H4 (cell line): Measurements from ENCODE around the gene LGALS13. TPM values are rescaled to one million over a fixed set of nuclear protein-coding genes. Genes with fewer than 3 reads are reported as not detected.
"Not testable (repeated sequence)": the region's sequence is repeated elsewhere in the genome, so short reads cannot be mapped to it uniquely, and the experiment has no call there.

Source experiments
- DNase-seq: peaks from one replicate; pipeline ENCODE4 v3.0.0-alpha.2; 2015; ENCODE audit warnings: low spot score
- total RNA-seq: library from RNA; depleted of rRNA; stranded (reverse); fragments of >200 nt; shearing (Covaris generic); gene quantifications from 2 replicates; pipeline ENCODE4 v1.2.3, GENCODE V29; 2014; rRNA removed

The LGALS13 gene
- total RNA-seq, 1 experiment from 2014 or later, result not detected

DNA sequence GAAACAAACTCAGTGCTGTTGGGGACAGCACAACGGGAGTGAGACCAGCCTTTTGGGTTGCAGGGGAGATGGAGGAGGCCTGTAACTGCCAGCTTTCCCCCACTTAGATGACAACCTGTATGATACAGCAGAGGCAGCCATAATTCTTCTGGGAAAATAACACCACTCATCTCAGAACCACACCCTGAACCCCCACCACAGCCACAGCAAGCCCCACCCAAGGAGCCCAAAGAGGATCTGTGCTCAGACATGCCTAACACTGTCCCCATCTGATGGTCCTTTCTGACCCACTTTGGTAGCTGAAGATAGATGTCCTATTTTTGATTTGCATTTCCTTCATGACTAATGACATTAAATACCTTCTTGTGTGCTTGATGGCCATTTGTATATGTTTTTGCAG, 15.4 kb downstream of the LGALS13 start:
- no peak for DNase-seq

DNA sequence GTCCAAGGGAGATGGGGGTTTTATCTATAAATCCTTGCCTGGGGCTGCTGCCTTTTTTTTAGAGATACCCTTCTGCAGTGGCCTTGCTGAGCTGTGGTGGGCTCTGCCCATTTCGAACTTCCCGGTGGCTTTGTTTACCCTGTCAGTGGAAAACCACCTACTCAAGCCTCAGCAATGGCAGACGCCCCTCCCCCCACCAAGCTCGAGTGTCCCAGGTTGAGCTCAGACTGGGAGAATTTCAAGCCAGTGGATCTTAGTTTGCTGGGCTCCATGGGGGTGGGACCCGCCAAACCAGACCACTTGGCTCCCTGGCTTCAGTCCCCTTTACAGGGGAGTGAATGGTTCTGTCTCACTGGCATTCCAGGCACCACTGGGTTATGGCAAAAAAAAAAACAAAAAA, 21.6 kb downstream of the LGALS13 start:
- DNase-seq, result no peak

DNA sequence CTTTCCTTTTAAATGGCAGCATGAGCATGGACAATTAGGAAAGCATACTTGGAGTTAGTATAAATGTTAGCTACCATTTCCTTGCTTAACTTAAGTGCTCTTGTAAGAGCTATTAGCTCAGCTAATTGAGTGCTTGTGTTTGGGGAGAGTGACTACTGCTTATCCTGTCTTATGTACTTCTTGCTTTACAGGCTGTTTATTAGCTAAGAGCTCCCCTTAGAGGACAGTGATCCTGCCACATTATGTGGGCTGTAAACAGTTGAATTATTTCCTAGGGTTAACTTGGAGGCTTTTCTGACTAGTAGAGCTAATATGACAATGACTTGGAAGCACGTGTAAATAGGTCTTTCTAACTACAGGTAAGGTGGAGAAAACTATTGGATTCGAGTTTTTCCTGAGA, 25.3 kb downstream of the LGALS13 start:
- DNase-seq, result not testable (repeated sequence)

DNA sequence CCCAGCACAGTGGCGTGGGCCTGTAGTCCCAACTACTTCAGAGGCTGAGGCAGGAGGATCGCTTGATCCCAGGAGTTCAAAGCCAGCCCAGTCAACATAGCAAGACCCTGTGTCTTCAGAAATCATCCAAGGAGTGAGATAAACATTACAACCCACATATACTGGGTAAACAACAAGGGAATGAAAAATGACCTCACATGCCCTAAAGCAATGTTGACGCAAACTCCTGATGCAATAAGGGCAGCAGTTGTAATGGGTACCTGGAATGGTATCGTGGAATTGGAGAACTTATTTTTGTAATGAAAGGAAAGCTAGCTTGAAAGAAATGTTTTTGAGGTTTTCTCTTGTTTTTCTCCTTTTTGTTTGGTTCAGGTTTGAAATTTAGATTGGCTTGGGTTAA, 28.9 kb downstream of the LGALS13 start:
- peak; percentile 3 for DNase-seq

DNA sequence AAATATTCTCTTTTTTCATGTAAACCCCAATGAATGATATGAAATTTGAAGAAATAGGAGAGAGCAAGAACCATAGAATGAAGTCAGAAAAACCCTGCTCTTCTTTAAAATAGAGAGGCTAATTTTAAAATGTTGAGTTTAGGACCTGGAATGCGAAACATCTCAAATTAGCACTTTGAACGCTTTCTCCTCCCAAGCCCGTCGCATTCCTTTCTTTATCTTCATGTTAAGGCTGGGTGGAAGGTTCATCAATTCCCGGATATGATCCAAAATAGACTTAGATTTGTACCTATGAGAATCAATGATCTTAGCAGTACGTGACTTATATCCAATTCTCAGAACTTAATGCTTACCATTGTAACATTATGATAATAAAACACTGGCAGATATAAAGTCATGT, 29.3 kb downstream of the LGALS13 start:
- DNase-seq, result no peak

DNA sequence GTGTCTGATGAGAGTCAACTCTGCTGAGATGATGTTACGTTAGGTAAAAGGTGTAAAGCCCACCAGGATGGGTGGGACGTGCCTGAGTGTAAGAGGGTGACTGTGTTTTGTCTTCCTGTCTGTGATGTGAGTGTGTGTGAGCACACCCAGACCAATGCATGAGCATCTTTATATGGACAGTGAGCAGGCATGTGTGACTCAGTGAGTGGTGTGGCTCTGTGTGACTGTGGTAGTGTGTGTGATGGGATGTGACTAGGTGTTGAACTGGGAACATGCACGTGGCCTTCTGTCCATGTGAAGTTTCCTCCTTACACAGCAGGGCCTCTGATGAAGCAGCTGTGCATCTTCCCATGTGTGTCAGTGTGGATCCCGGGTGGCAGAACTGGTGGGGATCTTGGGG, 35.6 kb downstream of the LGALS13 start:
- DNase-seq, result no peak

DNA sequence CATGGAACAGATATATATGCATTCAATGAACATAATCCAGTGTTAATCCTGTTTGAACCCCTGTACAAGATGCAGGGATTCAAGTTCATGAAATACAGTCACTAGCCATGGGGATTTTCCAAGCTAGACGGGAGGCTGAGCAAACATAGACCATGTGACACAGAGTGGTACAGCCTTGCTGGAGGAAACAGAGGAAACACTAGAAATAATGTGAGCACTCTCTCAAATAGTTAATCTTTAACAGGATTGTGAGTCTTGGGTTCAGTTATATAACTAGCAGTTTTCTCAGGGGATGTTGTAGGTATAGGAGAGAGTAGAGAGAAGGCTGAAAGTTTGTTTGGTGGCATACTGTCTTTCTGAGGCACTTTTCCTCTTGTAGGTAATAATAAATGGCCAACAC, 39.4 kb downstream of the LGALS13 start:
- no peak for DNase-seq

DNA sequence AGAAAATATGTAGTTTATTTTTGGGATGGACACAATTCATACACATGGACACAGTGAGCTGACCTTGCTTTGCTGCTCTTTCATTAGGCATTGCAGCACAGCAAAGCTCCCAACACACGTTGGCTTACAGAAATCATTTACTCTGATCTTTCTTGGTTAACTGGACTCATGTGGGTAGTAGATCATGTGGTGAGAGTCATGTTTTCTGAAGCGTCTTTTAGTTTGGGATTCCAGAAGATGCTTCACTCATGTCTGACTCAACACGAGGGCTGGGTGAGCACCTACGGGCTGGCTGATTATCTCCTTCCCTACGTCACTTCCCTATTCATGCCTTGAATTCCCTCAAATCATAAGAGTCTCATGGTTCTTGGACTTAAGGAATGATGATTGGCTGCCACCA, 41.3 kb downstream of the LGALS13 start:
- DNase-seq, result no peak

DNA sequence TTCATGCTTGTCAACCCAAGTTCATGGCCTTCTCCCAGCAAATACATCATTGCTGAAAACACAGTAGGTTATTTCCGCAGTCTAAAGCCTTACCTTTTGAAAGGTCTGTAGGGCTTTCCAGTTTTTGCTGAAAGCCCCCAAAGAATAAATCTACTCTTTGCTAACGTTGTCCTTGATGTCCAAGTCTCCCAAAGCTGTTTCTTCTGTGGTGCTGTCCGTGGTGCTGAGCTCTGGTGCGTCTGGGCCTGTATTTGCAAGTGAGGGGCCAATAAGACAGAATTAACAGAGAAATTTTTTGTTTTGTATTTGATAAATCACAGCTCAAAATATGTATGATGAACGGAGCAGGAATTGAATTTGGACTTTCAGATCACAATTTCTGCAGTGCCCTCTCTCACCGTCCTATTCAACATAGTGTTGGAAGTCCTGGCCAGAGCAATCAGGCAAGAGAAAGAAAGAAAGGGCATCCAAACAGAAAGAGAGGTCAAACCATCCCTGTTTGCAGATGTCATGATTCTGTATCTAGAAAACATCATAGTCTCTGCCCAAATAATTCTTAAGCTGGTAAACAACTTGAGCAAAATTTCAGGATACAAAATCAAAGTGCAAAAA, 43.6 kb downstream of the LGALS13 start:
- DNase-seq, result no peak

DNA sequence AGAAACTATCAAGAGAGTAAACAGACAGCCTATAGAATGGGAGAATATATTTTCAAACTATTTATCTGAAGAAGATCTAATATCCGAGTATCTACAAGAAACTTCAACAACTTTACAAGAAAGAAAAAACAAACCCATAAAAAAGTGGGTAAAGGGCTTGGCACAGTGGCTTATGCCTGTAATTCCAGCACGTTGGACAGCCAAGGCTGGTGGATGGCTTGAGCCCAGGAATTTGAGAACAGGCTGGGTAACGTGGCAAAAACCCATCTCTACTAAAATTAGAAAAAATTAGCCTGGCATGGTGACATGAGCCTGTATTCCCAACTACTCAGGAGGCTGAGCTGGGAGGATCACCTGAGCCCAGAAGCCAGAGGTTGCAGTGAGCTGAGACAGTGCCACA, 45.6 kb downstream of the LGALS13 start:
- no peak for DNase-seq

DNA sequence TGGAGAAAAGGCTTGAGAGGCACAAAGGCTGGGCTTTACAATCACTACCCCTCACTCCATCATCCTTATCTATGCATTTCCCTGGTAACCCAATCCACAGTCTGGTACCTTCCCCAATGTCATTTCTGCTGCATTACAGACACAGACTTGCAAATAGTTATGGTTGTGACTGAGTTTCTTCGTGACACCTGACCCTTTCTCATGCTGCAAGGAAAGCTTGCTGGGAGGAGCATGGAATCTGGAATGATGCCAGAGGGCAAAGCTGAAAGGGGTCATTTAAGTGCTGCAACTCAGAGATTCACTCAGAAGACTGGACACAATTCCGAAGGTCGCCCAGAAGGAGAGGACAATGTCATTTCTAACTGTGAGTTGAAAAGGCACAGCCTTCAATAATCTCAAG, 53.3 kb downstream of the LGALS13 start, which contains the start of gene LGALS16:
TSS of gene LGALS16 (plus strand) at position 301 of the 400 bp plus-strand sequence. CDS start at position 350, 49 bp downstream.
- DNase-seq, result no peak

Other genes starting within 250 kb of the LGALS13 start
- gene PAF1, start 211.4 kb upstream of the LGALS13 start, total RNA-seq, result 40.8 and 62.0 TPM in 2 replicates
- 26.7 and 58.5 TPM in 2 replicates for gene MED29, start 211.1 kb upstream of the LGALS13 start, total RNA-seq
- 4.0 and 5.7 TPM in 2 replicates for gene ZFP36, start 195.7 kb upstream of the LGALS13 start, total RNA-seq
- 5.3 and 7.1 TPM in 2 replicates for gene PLEKHG2, start 189.9 kb upstream of the LGALS13 start, total RNA-seq
- 8.0 and 83.0 TPM in 2 replicates for gene RPS16, start 166.6 kb upstream of the LGALS13 start, total RNA-seq
- gene SUPT5H, start 156.9 kb upstream of the LGALS13 start, total RNA-seq, result 70.1 and 75.0 TPM in 2 replicates
- 91.9 and 122 TPM in 2 replicates for gene TIMM50, start 121.7 kb upstream of the LGALS13 start, total RNA-seq
- gene DLL3, start 103.6 kb upstream of the LGALS13 start, total RNA-seq, result 2.0 and 2.2 TPM in 2 replicates
- gene SELENOV, start 87.4 kb upstream of the LGALS13 start, total RNA-seq, result not detected in 2 replicates
- gene EID2B, start 69.7 kb upstream of the LGALS13 start, total RNA-seq, result 3.2 and 3.3 TPM in 2 replicates
- 10.8 and 11.5 TPM in 2 replicates for gene EID2, start 62.4 kb upstream of the LGALS13 start, total RNA-seq
- not detected in 2 replicates for gene LGALS16, start 53.4 kb downstream of the LGALS13 start, total RNA-seq
- gene LGALS14, start 102.0 kb downstream of the LGALS13 start, total RNA-seq, result not detected in 2 replicates
- gene CLC, start 135.5 kb downstream of the LGALS13 start, total RNA-seq, result 0.37 TPM in 1 of 2 replicates, not detected in the other
- gene LEUTX, start 176.3 kb downstream of the LGALS13 start, total RNA-seq, result not detected in 2 replicates
- gene DYRK1B, start 231.6 kb downstream of the LGALS13 start, total RNA-seq, result 4.2 and 4.3 TPM in 2 replicates
- gene FBL, start 243.9 kb downstream of the LGALS13 start, total RNA-seq, result 256 and 309 TPM in 2 replicates